UCSD-AML1 (cell line): ENCODE measurements around the gene DDX55.
A peak's percentile ranks its signal among the peaks of the same experiment; 100 is the strongest.

Experiments
- DNase-seq: peaks from one replicate; lab custom pipeline; 2025; ENCODE audit not compliant: unreplicated experiment; lab: John Stamatoyannopoulos, UW

Gene DDX55

DNA sequence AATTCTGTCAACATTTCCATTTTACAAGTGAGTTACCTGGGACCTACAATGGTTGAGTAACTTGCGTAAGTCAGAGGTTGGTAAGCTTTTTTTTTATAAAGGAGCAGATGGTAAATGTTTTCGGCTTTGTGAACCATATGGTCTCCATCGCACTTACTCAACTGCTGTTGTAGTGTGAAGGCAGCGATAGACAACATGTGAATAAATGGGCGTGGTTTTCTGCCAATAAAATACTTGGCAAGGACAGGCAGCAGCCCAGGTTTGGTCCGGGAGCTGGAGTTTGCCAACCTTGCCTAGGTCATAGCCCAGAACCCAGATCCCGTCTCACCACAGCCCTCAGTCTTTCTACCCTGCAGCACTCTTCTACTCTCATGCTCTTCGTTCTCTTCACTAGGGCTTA is 6.3 kb downstream of the DDX55 start:
- no peak for DNase-seq

DNA sequence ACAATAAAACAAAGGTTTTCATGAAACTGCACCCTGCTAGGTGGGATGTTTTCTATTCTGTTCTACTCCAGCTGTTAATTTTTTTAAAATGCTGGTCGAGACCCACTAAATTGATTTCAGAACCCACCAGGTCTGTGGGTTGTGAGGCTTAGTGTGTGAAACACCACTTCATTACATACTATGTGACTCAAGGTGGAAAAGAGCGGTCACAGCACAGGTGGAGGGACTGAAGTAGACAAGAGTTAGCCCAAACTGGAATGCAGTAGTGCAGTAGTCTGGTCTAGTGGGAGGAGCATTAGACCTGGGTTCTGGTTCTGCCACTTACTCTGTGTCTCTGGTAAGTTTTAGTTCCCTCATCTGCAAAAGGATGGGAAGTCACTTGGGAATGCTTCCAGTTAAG is 12.2 kb downstream of the DDX55 start:
- no peak for DNase-seq

DNA sequence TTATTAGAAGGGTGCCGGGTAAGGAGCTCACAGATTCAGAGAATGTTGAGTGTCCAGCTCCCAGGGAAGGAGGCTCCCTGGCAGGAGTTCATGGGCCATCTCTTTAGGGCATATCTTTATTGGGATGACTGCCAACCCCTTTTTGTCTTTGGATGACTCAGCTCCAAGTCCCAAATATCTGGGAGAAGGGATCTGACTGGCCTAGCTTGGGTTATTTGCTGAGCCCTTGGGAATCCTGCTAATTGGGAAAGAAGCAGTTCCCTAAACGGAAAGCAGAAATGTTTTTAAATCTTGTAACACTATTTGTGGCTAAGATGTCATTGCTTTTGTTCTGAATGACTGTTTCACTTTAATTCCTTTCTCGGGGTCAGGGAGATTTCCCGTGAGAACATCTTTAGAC is 12.6 kb downstream of the DDX55 start:
- DNase-seq: no peak

DNA sequence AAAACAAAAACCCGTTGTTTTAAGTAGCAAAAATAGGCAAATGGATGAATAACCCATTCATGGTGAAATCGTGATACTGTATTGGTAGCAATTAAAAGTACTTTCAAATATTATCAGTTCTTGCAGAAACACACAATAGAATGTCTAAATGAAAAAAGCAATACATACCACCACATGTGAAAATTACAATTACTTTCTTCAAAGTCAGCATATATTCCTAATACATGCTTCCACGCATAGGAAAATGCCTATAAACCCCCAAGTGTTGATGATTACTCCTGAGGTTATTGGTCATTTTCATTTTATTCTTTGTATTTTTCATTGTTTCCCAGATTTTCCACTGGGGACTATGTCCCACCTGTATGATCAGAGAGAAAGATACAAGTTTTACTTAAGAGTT is 15.2 kb downstream of the DDX55 start:
- DNase-seq: no peak

DNA sequence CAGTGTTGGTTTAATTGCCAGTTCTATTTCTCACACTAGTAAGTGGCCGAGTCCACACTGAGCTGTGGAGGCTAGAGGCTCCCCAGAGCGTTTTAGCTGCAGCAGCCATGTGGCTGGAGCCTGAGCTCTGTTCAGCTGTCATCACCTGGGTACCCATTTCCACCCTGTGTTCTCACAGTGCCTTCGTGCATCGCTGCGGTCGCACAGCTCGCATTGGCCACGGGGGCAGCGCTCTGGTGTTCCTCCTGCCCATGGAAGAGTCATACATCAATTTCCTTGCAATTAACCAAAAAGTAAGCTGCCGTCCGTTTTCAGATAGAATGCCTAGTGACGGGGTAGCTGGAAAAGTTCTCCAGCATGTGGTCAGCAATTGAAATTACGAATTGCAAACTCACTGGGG is 15.7 kb downstream of the DDX55 start:
- DNase-seq: no peak

DNA sequence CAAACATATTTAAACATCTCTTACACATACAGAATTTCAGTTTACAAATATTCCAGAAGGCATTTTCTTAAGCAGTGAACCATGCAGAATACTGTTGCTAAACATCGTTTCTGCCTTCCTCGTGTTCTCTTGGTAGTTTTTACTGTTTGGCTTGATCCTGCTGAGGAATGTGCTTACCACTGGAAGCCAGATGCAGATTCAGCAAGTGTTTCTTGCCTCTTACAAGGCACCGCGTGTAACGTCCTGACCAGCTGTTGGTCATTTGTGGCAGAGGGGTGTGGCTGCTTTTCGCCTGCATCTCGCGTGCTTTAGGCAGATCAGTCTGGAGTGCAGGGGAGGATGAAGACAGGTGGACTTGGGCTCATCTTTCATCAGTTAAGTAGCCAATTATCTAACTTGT is 19.2 kb downstream of the DDX55 start:
- DNase-seq: no peak

DNA sequence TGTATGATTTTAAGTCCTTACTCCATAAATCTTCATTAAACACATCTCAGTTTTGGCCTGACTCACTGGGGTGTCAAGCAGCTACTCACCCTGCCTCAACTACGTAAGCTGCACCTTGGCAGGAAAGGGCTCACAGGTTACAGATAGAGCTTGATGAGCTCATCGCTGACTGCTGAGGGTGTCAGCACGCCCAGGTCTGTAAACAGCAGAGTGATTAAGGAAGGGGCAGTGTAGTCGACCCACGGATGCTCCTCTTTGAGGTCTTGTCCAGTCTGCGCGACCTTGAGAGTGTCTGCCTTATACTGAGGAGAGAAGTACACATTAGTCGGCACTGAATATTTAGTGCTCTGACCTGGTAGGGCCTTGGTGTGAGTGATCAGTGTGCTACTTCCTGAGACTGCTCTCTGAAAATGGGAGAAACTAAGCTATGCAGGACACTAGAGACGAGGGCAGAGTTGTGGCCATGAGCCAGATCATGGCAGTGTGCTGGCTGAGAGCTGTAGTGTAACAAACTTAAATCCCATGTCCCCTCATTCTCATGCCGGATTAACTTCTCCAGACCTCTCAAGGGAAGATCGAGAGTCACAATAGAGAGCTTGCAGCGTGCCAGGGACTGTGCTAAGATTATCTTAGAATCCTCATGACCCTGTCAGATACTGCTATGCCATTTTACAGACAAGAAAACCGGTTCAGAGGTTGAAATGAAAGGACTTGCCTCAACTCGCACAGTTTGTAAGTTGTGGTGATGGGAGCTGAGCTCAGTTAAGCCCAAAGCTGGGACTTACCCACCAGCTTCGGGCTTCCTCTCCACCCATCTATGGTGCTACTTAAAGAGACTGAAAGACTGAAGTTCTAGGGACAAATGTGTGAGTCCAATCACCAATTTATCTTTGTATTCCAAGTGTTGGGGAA is 20.0 kb downstream of the DDX55 start:
- DNase-seq: no peak

DNA sequence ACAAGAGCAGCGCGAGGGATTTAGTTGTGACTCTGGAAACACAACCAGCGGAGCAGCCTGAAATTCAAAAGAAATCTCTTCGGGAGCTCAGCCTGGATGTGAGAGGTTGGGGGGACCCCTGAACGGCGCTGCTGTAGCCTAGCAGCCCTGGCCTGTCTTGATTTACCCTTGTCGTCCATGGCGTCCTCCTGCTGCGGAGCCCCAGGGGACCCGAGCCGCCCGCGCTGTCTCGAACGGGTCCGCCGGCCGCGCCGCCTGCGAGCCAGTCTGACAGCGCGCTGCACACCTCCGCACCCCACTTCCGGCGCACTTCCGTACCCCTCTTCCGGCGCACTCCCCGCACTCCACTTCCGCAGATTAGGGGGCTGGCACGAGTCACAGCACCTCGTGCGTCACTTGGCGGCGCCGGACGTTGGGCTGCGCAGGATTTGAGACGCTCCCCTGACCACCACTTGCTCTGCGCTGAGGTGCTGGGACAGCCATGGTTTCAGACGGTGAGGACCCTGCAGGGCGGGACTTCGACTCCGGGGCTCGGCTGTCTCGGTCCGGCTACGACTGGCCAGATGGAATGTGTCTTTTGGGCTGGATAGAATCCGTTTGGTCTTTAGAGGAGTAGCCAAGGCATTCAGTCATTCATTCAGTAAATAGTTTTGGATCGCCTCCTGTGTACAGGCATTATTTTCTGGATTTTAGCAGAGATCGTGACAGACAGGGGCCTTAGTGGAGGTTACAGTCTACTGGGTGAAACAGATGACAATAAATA is 31.7 kb downstream of the DDX55 start, which contains the start of the genes EIF2B1 and GTF2H3:
Gene EIF2B1 (minus strand): TSS at position 308 of the 763 bp plus-strand sequence. CDS start 129 bp downstream, at position 179.
Gene GTF2H3 (plus strand): TSS at position 451 of the 763 bp plus-strand sequence. CDS start 31 bp downstream, at position 482.
- peak; percentile 98 for DNase-seq

DNA sequence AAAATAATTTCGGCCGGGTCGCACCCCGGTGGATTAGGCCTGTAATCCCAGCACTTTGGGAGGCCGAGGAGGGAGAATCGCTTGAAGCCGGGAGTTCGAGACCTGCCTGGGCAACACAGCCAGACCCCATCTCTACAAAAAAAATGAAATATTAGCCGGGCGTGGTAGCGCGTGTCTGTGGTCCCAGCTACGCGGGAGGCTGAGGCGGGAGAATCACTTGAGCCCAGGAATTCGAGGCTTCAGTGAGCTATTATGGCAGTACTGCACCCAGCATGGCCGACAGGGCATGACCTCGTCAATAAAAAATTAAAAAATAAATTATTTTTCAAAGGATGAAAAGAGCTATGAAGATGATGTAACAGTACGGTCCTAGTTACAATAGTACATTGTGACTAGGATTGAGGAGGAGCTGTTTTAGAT is 32.3 kb downstream of the DDX55 start:
- peak; percentile 30 for DNase-seq

DNA sequence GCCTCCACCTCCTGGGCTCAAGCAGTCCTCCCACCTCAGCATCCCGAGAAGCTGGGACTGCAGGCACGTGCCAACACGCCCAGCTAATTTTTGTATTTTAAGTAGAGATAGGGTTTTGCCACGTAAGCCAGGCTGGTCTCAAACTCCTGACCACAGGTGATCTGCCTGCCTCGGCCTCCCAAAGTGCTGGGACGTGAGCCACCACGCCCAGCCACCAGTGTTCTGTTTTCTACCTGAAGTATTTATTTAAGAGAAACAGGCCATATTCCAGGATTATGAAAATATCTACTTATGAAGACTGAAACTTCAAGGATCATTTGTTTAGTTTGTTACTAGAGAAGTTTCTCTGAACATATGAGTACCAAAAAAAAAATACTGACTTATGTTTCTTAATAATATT is 42.0 kb downstream of the DDX55 start:
- DNase-seq: no peak

DNA sequence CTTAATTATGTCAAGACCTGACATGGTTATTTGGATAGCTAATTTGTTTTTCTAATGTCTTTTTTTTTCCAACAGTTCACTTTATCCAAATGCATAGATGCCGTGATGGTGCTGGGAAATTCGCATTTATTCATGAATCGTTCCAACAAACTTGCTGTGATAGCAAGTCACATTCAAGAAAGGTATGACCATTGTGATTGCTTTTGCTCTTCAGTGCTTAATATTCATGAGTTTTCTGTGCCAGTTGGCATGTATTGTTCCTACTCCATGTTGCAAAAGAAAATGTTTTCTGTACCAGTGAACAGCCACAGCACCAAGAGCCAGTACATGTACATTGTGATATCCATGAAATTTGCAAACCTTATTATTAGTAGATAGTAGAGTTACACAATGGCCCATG is 43.5 kb downstream of the DDX55 start:
- DNase-seq: no peak

DNA sequence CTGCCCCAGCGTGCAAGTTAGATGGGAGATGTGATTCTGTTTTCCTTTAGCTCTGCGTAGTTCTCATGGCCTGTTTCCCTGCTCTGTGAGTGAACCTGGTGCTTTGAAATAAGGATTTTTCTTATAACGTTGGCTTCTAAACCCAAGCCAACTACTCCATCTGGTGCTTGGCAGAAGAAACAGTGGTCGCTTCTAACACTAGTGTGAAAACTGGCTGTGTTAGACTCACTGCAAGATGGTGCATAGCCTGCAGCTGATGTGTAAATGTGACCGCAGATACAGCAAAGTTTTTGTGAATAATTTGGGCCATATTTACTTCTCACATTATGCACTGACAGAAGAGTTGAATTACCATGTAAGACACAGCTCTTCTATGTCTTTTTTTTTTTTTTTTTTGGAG is 44.0 kb downstream of the DDX55 start:
- DNase-seq: no peak

DNA sequence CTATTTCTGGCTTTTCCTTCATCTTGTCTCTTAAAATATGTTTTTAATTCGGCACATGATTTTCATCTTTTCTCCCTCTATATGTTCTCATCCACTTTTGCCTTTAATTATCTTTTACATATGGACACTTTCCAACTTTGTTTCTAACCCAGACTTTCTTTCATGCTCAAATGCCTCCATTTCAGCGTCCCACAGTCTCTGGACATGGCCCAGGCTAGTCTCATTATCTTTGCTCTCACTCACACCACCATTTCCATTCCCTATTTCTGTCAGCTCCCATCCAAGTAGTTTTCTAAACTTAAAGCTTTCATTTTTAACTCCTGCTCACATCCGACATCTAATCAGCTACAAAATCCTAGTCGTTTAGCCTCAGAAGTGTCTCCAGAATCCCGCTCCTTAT is 46.5 kb downstream of the DDX55 start:
- no peak for DNase-seq

DNA sequence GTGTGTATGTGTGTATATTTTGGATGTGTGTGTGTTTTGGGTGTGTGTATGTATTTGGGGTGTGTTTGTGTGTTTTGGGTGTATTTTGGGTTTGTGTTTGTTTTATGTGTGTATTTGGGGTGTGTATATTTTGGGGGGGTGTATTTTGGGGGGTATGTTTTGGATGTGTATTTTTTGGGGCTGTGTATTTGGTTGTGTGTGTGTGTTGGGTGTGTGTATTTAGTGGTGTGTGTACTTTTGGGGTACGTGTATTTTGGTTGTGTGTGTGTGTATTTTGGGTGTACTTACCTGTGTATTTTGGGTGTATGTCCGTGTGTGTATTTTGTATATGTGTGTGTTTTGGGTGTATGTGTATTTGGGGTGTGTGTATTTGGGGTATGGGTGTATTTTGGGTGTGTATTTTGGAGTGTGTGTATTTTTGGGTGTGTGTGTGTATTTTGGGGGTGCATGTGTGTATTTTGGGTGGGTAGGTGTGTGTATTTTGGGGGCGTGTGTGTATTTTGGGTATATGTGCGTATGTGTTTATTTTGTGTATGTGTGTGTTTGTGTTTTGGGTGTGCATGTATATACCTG is 52.3 kb downstream of the DDX55 start:
- DNase-seq: no peak

DNA sequence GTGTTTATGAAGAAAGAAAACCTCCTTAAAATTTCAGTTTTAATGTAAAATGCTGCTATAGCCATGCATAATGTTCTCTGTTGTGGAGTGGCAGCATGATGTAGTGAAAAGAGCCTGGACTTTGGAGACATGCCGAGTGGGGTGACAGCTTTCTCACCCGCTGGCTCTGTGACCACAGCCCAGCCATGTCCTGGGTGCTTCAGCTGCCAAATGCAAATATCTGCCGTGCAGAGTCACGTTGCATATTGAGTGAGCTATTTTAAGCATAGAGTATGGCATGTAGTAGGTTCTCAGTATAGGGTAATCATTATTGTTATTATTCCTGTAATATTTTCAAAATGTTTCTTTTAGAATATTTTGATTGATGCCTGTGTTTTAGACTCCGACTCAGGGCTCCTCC is 53.5 kb downstream of the DDX55 start:
- no peak for DNase-seq

DNA sequence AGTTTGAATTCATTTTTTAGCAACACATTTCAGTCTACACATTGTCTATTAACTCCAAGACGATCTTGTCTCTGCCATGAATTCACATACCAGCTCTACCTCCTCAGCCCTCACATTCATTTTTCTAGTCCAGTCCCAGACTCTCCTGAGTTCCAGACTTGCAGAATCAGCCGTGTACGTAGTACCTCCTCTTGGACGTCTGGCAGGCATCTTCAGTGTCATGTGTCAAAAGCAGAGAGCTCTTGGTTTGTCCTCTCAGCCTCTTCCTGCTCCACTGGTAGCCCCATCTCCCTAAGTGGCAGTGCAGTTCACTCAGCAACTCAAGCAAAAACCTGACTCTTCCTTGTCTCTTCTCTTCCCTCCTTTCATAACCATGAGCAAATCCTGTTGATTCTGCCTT is 54.5 kb downstream of the DDX55 start:
- no peak for DNase-seq

DNA sequence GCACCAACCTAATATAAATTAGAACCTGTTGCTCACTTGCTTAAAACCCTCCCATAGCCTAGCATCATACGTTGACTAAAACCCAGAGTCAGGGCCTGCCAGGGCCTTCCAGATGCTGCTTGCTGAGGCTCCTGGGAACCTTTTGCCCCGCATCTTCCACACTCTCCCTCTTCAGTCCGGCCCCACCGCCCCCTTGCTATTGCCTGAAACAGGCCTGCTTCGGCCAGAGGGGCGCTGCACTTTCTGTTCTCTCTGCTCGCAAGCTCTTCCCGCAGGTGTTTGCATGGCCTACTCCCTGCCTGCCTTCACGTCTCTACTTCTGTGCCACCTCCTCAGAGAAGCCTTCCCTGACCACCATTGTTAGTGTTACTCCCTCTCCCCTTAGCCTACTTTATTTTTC is 55.3 kb downstream of the DDX55 start:
- DNase-seq: no peak

DNA sequence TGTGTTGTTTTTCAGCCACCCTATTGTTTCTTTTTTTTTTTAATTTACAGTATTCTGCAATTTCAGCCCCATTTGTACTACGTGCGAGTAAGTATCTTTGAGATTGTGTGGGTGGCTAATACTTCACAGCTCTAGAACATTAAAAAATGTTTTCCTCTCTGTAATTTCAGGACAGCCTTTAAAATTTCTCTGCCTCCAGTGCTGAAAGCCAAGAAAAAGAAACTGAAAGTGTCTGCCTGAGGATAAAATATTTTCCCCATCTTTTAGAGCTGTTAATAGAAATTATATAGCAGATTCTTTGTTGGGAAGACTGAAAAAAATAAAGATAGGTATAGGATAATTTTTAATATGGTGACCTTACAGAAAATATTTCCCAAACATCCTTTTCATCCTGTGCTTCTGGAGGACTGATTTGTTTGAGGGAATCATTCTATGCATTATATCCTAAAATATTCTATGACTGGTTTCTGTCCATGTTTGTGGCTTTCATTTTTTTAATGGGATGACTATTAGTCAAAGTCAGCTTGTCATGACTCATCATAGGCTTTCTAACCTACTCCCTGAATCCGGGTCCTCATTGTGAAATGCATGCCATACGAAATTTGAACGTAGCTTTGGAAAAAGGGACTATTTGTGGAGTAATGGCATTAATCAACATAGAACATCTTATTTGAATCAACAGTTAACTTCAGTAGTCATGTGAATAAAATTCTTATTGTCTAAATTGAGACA is 58.3 kb downstream of the DDX55 start:
- no peak for DNase-seq

DNA sequence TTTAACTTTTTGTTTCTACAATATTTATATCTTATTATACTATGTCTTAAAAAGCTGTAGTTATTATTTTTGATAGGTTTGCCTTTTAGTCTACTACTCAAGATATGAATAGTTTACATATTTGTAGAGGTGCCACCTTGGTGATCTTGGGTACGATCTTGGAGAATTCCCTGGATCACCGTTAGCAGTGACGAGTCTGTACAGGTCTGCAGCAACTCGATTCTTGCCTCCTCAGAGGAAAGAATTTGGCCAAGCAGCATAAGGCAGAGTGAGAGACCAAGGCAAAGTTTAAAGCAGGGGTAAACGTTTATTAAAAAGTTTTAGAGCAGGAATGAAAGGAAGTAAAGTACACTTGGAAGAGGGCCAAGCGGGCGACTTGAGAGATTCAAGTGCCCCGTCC is 65.9 kb downstream of the DDX55 start:
- no peak for DNase-seq
